MM.1S (cell line): Measurements from ENCODE around the gene NFATC1.
A peak's percentile ranks its signal among the peaks of the same experiment; 100 is the strongest.

Experiments
- DNase-seq: peaks from one replicate; pipeline ENCODE4 v3.0.0-alpha.2; 2015
- H2AFZ ChIP-seq: fragments of 300-600 bp; sonication (generic); 2 replicates; pipeline ENCODE4 v1.6.0; 2016; ENCODE audit warnings: antibody characterized with exemption, low read length
- H3F3A ChIP-seq: fragments of 300-600 bp; sonication (generic); 2 replicates; pipeline ENCODE4 v1.6.1; 2016; ENCODE audit warnings: mild to moderate bottlenecking, antibody characterized with exemption, low read length, moderate library complexity, mixed read lengths; ENCODE audit not compliant: insufficient read depth
- H3K27ac ChIP-seq: fragments of 300-600 bp; sonication (generic); 2 replicates; pipeline ENCODE4 v1.5.1; 2016; ENCODE audit warnings: mild to moderate bottlenecking, low read length
- H3K27me3 ChIP-seq: fragments of 300-600 bp; sonication (generic); replicated peaks from 2 replicates; pipeline ENCODE4 v1.6.0; 2016; ENCODE audit warnings: low read length; ENCODE audit not compliant: insufficient read depth
- H3K36me3 ChIP-seq: fragments of 300-600 bp; sonication (generic); replicated peaks from 2 replicates; pipeline ENCODE4 v1.6.1; 2016; ENCODE audit warnings: mild to moderate bottlenecking, low read length, mixed read lengths; ENCODE audit not compliant: insufficient read depth
- H3K4me1 ChIP-seq: fragments of 300-600 bp; sonication (generic); 2 replicates; pipeline ENCODE4 v1.6.1; 2016; ENCODE audit warnings: low read length, mixed read lengths
- H3K4me2 ChIP-seq: fragments of 300-600 bp; sonication (generic); 2 replicates; pipeline ENCODE4 v1.6.0; 2016; ENCODE audit warnings: low read depth, low read length
- H3K4me3 ChIP-seq: fragments of 300-600 bp; sonication (generic); 2 replicates; pipeline ENCODE4 v1.5.1; 2016; ENCODE audit warnings: low read length, mixed read lengths
- H3K79me2 ChIP-seq: fragments of 300-600 bp; sonication (generic); 2 replicates; pipeline ENCODE4 v1.6.1; 2016; ENCODE audit warnings: mixed run types, low read length, mixed read lengths
- H3K9ac ChIP-seq: fragments of 300-600 bp; sonication (generic); 2 replicates; pipeline ENCODE4 v1.6.1; 2016; ENCODE audit warnings: low read length, mixed read lengths
- H3K9me2 ChIP-seq: fragments of 300-600 bp; sonication (generic); replicated peaks from 2 replicates; pipeline ENCODE4 v1.6.1; 2016; ENCODE audit warnings: mild to moderate bottlenecking, low read length, mixed read lengths; ENCODE audit not compliant: insufficient read depth
- H3K9me3 ChIP-seq: fragments of 300-600 bp; sonication (generic); replicated peaks from 2 replicates; pipeline ENCODE4 v1.6.1; 2016; ENCODE audit warnings: mild to moderate bottlenecking, low read length, mixed read lengths; ENCODE audit not compliant: insufficient read depth
- H4K20me1 ChIP-seq: fragments of 300-600 bp; sonication (generic); 2 replicates; pipeline ENCODE4 v1.6.1; 2016; ENCODE audit warnings: mild to moderate bottlenecking, low read length, moderate library complexity, mixed read lengths; ENCODE audit not compliant: insufficient read depth
- EZH2 ChIP-seq: fragments of 300-600 bp; sonication (generic); optimal IDR thresholded peaks from 2 replicates; pipeline ENCODE3; 2017; ENCODE audit warnings: low read depth, mild to moderate bottlenecking, antibody characterized with exemption, low read length, mixed read lengths
- EZH2phosphoT487 ChIP-seq: fragments of 300-600 bp; sonication (generic); IDR thresholded peaks from 2 replicates; pipeline ENCODE4 v1.6.1; 2018; ENCODE audit warnings: antibody characterized with exemption, low read length
- TF ChIP-seq, protein P1 (sequence below): fragments of 300-600 bp; sonication (generic); IDR thresholded peaks from 2 replicates; pipeline ENCODE4 v1.5.1; 2016; ENCODE audit warnings: antibody characterized with exemption, low read length, mixed read lengths

The NFATC1 gene

DNA sequence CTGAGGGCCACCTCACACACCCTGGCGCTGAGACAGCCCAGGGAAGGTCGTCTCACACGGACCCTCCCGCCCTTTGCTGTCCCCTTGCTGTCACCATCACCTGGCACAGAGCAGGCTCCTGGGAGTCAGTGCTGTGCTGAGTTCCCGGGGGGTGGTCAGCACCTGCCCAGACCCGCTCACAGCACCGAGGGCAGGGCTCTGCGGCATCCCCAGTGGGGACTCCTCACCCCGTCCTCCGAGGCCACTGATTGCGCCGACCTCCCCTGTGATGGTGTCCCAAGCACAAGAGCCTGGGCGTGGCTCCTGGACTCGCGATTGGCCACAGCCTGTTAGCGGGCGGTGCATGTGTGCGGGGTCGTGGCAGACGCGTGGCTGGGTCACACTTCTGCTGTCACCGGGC is 65.9 kb downstream of the NFATC1 start:
- TF ChIP-seq, protein P1, sequence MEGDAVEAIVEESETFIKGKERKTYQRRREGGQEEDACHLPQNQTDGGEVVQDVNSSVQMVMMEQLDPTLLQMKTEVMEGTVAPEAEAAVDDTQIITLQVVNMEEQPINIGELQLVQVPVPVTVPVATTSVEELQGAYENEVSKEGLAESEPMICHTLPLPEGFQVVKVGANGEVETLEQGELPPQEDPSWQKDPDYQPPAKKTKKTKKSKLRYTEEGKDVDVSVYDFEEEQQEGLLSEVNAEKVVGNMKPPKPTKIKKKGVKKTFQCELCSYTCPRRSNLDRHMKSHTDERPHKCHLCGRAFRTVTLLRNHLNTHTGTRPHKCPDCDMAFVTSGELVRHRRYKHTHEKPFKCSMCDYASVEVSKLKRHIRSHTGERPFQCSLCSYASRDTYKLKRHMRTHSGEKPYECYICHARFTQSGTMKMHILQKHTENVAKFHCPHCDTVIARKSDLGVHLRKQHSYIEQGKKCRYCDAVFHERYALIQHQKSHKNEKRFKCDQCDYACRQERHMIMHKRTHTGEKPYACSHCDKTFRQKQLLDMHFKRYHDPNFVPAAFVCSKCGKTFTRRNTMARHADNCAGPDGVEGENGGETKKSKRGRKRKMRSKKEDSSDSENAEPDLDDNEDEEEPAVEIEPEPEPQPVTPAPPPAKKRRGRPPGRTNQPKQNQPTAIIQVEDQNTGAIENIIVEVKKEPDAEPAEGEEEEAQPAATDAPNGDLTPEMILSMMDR = no peak
- TF ChIP-seq EZH2 = no peak
- no peak for TF ChIP-seq EZH2phosphoT487
- Histone ChIP-seq H2AFZ (no peak overlapping the region), H3K27me3 (no peaks in the 10 kb centered on the region), H3K4me3 (no peak overlapping the region), H3K9me3 (no peaks in the 10 kb centered on the region), H3K4me1 (no peaks in the 10 kb centered on the region), H3K27ac (no peak overlapping the region), H3K9ac (no peak overlapping the region), H3K79me2 (no peaks in the 10 kb centered on the region), H3F3A (no peaks in the 10 kb centered on the region), H3K36me3 (no peaks in the 10 kb centered on the region), H3K4me2 (no peak overlapping the region), H3K9me2 (no peaks in the 10 kb centered on the region), H4K20me1 (no peaks in the 10 kb centered on the region)
- no peak for DNase-seq

DNA sequence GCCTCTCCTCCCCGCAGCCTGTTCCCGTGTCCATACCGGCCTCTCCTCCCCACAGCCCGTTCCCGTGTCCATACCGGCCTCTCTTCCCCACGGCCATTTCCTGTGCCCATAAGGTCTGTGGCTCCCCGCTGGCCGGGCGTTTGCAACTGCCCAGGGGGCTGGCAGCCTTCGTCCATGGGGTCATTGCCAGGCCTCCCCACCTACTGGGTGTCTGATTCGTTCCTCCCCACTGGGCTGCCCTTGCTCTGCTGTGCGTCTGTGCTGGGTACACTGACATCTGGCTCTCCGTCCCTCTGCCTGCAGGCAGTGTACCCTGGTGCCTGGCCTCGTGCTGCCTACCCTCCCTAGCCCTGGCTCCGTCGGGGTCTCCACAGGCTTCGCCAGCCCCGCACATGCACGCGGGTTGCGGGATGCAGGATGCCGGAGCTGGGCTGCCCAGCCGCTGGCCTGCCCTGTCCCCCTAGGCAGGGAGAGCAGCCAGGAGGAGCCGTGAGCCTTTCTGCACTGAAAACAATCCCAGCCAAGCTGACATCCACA is 67.8 kb downstream of the NFATC1 start:
- Histone ChIP-seq H3K4me1 (no peaks in the 10 kb centered on the region), H3K4me2 (no peak overlapping the region), H3F3A (no peaks in the 10 kb centered on the region), H3K4me3 (no peak overlapping the region), H4K20me1 (no peaks in the 10 kb centered on the region), H2AFZ (no peak overlapping the region), H3K9me2 (no peaks in the 10 kb centered on the region), H3K9ac (no peak overlapping the region), H3K27ac (no peak overlapping the region), H3K27me3 (no peaks in the 10 kb centered on the region), H3K79me2 (no peaks in the 10 kb centered on the region), H3K9me3 (no peaks in the 10 kb centered on the region), H3K36me3 (no peaks in the 10 kb centered on the region)
- TF ChIP-seq, protein P1 = no peak
- TF ChIP-seq EZH2phosphoT487 (no peak), EZH2 (no peak)
- no peak for DNase-seq

DNA sequence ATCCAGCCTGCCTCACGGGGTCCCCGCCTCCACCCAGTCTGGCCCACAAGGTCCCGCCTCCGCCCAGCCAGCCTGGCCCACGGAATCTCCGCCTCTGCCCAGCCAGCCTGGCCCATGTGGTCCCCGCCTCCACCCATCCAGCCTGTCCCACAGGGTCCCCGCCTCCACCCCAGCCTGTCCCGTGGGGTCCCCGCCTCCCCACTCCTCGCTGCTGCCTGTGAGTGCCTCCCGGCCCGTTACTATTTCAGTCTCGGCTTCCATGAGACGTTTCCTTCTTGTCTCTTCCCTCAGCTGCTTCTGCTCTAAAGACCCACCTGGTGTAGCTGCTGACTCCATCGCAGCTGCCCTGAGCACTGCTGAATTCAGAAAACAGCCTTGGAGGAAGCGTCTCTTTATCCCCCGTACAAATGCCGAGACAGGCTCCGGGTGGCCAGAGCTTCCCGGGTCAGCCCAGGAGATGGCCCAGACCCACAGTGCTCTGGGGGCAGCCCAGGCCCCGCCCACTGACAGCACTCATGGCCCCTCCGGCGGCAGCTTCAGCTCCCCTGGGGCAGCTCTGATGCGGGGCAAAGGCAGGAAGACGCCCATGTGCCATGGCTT is 69.8 kb downstream of the NFATC1 start:
- no peak overlapping the region for H2AFZ ChIP-seq
- no peak overlapping the region for H3K4me2 ChIP-seq
- peak; percentile 8 for DNase-seq
- no peaks in the 10 kb centered on the region for H3K4me1 ChIP-seq
- H3K27ac ChIP-seq = peak overlapping the region; percentile 72; the same call in 1 of the 2 replicates
- no peaks in the 10 kb centered on the region for H3K9me3 ChIP-seq
- TF ChIP-seq EZH2phosphoT487 (no peak), EZH2 (no peak)
- TF ChIP-seq, protein P1 = no peak
- no peak overlapping the region for H3K4me3 ChIP-seq
- H3K79me2 ChIP-seq = no peaks in the 10 kb centered on the region
- H3F3A ChIP-seq = no peaks in the 10 kb centered on the region
- no peaks in the 10 kb centered on the region for H3K9me2 ChIP-seq
- H3K36me3 ChIP-seq = no peaks in the 10 kb centered on the region
- no peaks in the 10 kb centered on the region for H4K20me1 ChIP-seq
- no peaks in the 10 kb centered on the region for H3K27me3 ChIP-seq
- peak overlapping the region; percentile 16; the same call in 1 of the 2 replicates for H3K9ac ChIP-seq
